SK-N-SH treated with all-trans-retinoic acid at 6 μM for 48 hours (cell line): ENCODE measurements around the gene LURAP1L.

Experiments used
- ARNTL ChIP-seq: fragments of 450-650 bp; formaldehyde crosslinking; IDR thresholded peaks from 2 replicates; pipeline ENCODE4 v1.5.0; 2020; ENCODE audit warnings: low read depth, mild to moderate bottlenecking, moderate library complexity, borderline replicate concordance
- BACH2 ChIP-seq: fragments of 250-450 bp; sonication (Bioruptor Pico); IDR thresholded peaks from 2 replicates; pipeline ENCODE4 v1.9.0; 2021; ENCODE audit warnings: mild to moderate bottlenecking, borderline replicate concordance
- CSDC2 ChIP-seq: fragments of 250-450 bp; sonication (Bioruptor Pico); IDR thresholded peaks from 2 replicates; pipeline ENCODE4 v1.5.0; 2020; ENCODE audit warnings: mild to moderate bottlenecking, moderate library complexity
- ISL1 ChIP-seq: fragments of 250-450 bp; sonication (Bioruptor Pico); IDR thresholded peaks from 2 replicates; pipeline ENCODE4 v2.1.2; 2022; ENCODE audit warnings: mild to moderate bottlenecking, moderate library complexity
- TOX ChIP-seq: fragments of 250-450 bp; sonication (Bioruptor Pico); IDR thresholded peaks from 2 replicates; pipeline ENCODE4 v1.8.0; 2021; ENCODE audit warnings: mild to moderate bottlenecking, moderate library complexity, borderline replicate concordance
- ZC3H10 ChIP-seq: fragments of 250-450 bp; sonication (Bioruptor Pico); IDR thresholded peaks from 2 replicates; pipeline ENCODE4 v1.5.1; 2021; ENCODE audit warnings: mild to moderate bottlenecking, moderate library complexity
- ZNF565 ChIP-seq: fragments of 450-650 bp; formaldehyde crosslinking; conservative IDR thresholded peaks from 2 replicates; pipeline ENCODE4 v1.5.0; 2020; ENCODE audit warnings: low read depth, mild to moderate bottlenecking, moderate library complexity
- TF ChIP-seq, protein P1 (sequence below): fragments of 250-450 bp; sonication (Bioruptor Pico); IDR thresholded peaks from 2 replicates; pipeline ENCODE4 v1.8.0; 2021; ENCODE audit warnings: low read depth, mild to moderate bottlenecking, moderate library complexity, borderline replicate concordance

DNA sequence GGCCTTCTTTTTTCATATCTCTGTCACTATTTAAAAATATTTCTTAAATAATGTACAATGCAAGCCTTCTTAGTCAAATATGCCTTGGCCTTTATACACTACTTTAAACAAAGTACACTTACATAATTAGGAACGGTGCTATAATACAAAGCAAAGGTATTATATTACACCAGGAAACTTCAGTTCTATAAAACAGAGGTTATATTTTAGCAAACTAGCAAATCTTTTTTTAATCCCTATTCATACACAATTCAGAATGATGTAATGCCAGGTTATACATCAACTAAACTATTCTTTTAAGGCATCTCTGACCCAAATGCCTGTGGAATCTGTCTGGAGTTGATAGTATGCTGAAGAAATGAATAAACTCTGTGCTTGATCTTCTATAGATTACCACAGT, 10.7 kb upstream of the LURAP1L start:
- TF ChIP-seq CSDC2 (CRISPR knock-in tag) = no peak
- no peak for TF ChIP-seq ZC3H10 (CRISPR knock-in tag)
- no peak for TF ChIP-seq TOX (CRISPR knock-in tag)
- TF ChIP-seq, protein P1, sequence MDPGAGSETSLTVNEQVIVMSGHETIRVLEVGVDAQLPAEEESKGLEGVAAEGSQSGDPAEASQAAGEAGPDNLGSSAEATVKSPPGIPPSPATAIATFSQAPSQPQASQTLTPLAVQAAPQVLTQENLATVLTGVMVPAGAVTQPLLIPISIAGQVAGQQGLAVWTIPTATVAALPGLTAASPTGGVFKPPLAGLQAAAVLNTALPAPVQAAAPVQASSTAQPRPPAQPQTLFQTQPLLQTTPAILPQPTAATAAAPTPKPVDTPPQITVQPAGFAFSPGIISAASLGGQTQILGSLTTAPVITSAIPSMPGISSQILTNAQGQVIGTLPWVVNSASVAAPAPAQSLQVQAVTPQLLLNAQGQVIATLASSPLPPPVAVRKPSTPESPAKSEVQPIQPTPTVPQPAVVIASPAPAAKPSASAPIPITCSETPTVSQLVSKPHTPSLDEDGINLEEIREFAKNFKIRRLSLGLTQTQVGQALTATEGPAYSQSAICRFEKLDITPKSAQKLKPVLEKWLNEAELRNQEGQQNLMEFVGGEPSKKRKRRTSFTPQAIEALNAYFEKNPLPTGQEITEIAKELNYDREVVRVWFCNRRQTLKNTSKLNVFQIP (CRISPR knock-in tag) = no peak
- TF ChIP-seq ZNF565 (CRISPR knock-in tag) = no peak
- TF ChIP-seq ISL1 = no peak
- TF ChIP-seq BACH2 = no peak
- no peak for TF ChIP-seq ARNTL (CRISPR knock-in tag)
